Measurements from ENCODE around the gene TKTL1. TPM values are rescaled to one million over a fixed set of nuclear protein-coding genes. Genes with fewer than 3 reads are reported as not detected.
"Not testable (repeated sequence)": the region's sequence is repeated elsewhere in the genome, so short reads cannot be mapped to it uniquely, and the experiment has no call there.

The TKTL1 gene
- total and polyA plus RNA-seq, 12 donors = 0.16 to 1.1 (median 0.53) TPM; not detected in 6

- H3K4me1 ChIP-seq (replicated peaks in 1 of 2) = no peaks in the 10 kb centered on the region
- 87 to 94% (median 92%) methylated on average over 3 to 39 of the region's 39 CpGs for WGBS, 4 donors
- no peak for TF ChIP-seq POLR2A (IDR thresholded peaks at IDR 0.05)
- TF ChIP-seq, protein P1, sequence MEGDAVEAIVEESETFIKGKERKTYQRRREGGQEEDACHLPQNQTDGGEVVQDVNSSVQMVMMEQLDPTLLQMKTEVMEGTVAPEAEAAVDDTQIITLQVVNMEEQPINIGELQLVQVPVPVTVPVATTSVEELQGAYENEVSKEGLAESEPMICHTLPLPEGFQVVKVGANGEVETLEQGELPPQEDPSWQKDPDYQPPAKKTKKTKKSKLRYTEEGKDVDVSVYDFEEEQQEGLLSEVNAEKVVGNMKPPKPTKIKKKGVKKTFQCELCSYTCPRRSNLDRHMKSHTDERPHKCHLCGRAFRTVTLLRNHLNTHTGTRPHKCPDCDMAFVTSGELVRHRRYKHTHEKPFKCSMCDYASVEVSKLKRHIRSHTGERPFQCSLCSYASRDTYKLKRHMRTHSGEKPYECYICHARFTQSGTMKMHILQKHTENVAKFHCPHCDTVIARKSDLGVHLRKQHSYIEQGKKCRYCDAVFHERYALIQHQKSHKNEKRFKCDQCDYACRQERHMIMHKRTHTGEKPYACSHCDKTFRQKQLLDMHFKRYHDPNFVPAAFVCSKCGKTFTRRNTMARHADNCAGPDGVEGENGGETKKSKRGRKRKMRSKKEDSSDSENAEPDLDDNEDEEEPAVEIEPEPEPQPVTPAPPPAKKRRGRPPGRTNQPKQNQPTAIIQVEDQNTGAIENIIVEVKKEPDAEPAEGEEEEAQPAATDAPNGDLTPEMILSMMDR (IDR thresholded peaks at IDR 0.05) = no peak
- H3K4me3 ChIP-seq = no peak within 1 kb of the TSS
- H3K27ac ChIP-seq = no peak within 1 kb of the TSS
- DNase-seq = no peak
- H3K9me3 ChIP-seq (replicated peaks in 1 of 3) = no peaks in the 10 kb centered on the region
- H3K36me3 ChIP-seq (replicated peaks in 1 of 2) = no peaks in the 10 kb centered on the region
- H3K27me3 ChIP-seq = no peaks in the 10 kb centered on the region
- intact Hi-C loops (cut with DNase I) = no loop called here
These were observed 612 bp upstream of the TKTL1 start, which contains the start of gene TEX28 for GRCh38 chrX:154294791-154295574. Gene TEX28, minus strand, starts transcription at chrX:154295124. Its CDS starts 3,007 bp downstream, at chrX:154292117.

DNA sequence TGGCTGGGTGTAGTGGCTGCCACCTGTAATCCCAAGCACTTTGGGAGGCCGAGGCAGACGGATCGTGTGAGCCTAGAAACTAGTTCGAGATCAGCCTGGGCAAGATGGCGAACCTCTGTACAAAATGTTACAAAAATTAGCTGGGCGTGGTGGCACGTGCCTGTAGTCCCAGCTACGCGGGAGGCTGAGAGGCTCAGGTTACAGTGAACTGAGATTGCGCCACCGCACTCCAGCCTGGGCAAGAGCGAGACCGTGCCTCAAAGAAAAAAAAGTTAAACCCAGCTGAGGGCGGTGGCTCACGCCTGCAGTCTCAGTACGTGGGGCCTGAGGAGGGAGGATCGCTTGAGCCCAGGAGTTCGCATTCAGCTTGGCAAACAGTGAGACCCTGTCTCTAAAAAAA, 1.1 kb downstream of the TKTL1 start:
- intact Hi-C loops (cut with DNase I) = no loop called here
- Histone ChIP-seq H3K36me3 (replicated peaks in 1 of 2) (no peaks in the 10 kb centered on the region), H3K4me3 (no peak overlapping the region), H3K4me1 (replicated peaks in 1 of 2) (no peaks in the 10 kb centered on the region), H3K27ac (no peak overlapping the region), H3K9me3 (replicated peaks in 1 of 3) (no peaks in the 10 kb centered on the region), H3K27me3 (no peaks in the 10 kb centered on the region)
- no peak for TF ChIP-seq POLR2A (IDR thresholded peaks at IDR 0.05)
- TF ChIP-seq, protein P1 (IDR thresholded peaks at IDR 0.05) = no peak
- DNase-seq = no peak
- 87 to 95% (median 89%) methylated on average over 18 of the region's 18 CpGs for WGBS, 4 donors

GRCh38 chrX:154298312-154298711, 2.7 kb downstream of the TKTL1 start:
- TF ChIP-seq, protein P1 (IDR thresholded peaks at IDR 0.05) = no peak
- TF ChIP-seq POLR2A (IDR thresholded peaks at IDR 0.05) = no peak
- no peaks in the 10 kb centered on the region for H3K27me3 ChIP-seq
- DNase-seq = no peak

GRCh38 chrX:154300816-154301215, 5.2 kb downstream of the TKTL1 start:
- Histone ChIP-seq H3K27me3 (no peaks in the 10 kb centered on the region), H3K36me3 (replicated peaks in 1 of 2) (no peaks in the 10 kb centered on the region), H3K4me3 (no peak overlapping the region), H3K4me1 (replicated peaks in 1 of 2) (no peaks in the 10 kb centered on the region), H3K27ac (no peak overlapping the region), H3K9me3 (replicated peaks in 1 of 3) (no peaks in the 10 kb centered on the region)
- intact Hi-C loops (cut with DNase I) = no loop called here
- 81 to 85% (median 82%) methylated on average over 7 to 8 of the region's 8 CpGs for WGBS, 4 donors
- DNase-seq = peak in 1 of 7 donors; percentile 8
- TF ChIP-seq, protein P1 (IDR thresholded peaks at IDR 0.05) = no peak
- TF ChIP-seq POLR2A (IDR thresholded peaks at IDR 0.05) = no peak

More at GRCh38 chrX:154298312-154298711, 2.7 kb downstream of the TKTL1 start:
- intact Hi-C loops (cut with DNase I) = no loop called here
- no peak overlapping the region for H3K27ac ChIP-seq
- no peak overlapping the region for H3K4me3 ChIP-seq
- no peaks in the 10 kb centered on the region for H3K4me1 ChIP-seq (replicated peaks in 1 of 2)
- no peaks in the 10 kb centered on the region for H3K36me3 ChIP-seq (replicated peaks in 1 of 2)
- H3K9me3 ChIP-seq (replicated peaks in 1 of 3) = no peaks in the 10 kb centered on the region
- WGBS, 4 donors = 77 to 89% (median 87%) methylated on average over 7 of the region's 7 CpGs

- H3K4me1 ChIP-seq (replicated peaks in 1 of 2) = not testable (repeated sequence)
These were observed 7.4 kb downstream of the TKTL1 start for GRCh38 chrX:154302998-154303397.

More at GRCh38 chrX:154302998-154303397, 7.4 kb downstream of the TKTL1 start:
- H3K36me3 ChIP-seq (replicated peaks in 1 of 2); DNase-seq; H3K9me3 ChIP-seq (replicated peaks in 1 of 3); H3K27me3 ChIP-seq; H3K27ac ChIP-seq; intact Hi-C loops (cut with DNase I); H3K4me3 ChIP-seq: not testable (repeated sequence)
- 80 to 82% (median 81%) methylated on average over 7 of the region's 7 CpGs for WGBS, 4 donors
